Heart left ventricle (tissue), 13 donors: Measurements from ENCODE around the gene ZBTB21.

Source experiments
- CTCF ChIP-seq, 12 donors: fragments of 200-600 bp; sonication (generic) in 4 of 12; IDR thresholded peaks; one replicate each; pipeline versions ENCODE4 v1.5.0 to v1.8.0; 2018 to 2022; ENCODE audit warnings: antibody characterized with exemption in 12 of 12, mild to moderate bottlenecking in 5 of 12
- POLR2A ChIP-seq, 2 donors: fragments of 450-650 bp; IDR thresholded peaks; one replicate each; pipeline ENCODE4 v1.6.1; 2017; ENCODE audit warnings: antibody characterized with exemption in 2 of 2, mild to moderate bottlenecking in 2 of 2, moderate library complexity in 2 of 2
- donor health status: ischemic (EF 13 %, LVEDD 7.1; RV severe dilation, severe dysfunction).
- donor health status: DM: no; HTN: yes; CAD: no.
- donor health status: DM: no; HTN: no; CAD: no.
- donor health status: ischemic (EF 25% LVEDD 6.9; RV normal size, moderate dysfunction).
- donor health status: ischemic (EF 25% LVEDD 5.7; RV mildly dilated, moderate dysfunction).
- donor health status: ischemic (EF 35%, LVEDD 5.7; RV mildly dilated, moderate dysfunction).
- donor health status: nonischemic (EF 11% LVEDD 7.7; RV severe dilation, severe dysfunction).
- donor health status: DM: yes; HTN: yes; CAD: no.
- donor health status: PGD.
- donor health status: ischemic (EF 29% LVEDD 5.4; RV normal size, mild dysfunction).
- donor health status: nonischemic (EF 23%, LVEDD 6.1; RV moderate dilation, normal function).

GRCh38 chr21:42055425-42055824 is 45.3 kb upstream of the ZBTB21 start:
- TF ChIP-seq CTCF (IDR thresholded peaks at IDR 0.05) = no peak
- no peak for TF ChIP-seq POLR2A (IDR thresholded peaks at IDR 0.05)
